Hippocampal formation (tissue), 2 donors: ENCODE results near the gene NDC80.
"Not testable (repeated sequence)": the region's sequence is repeated elsewhere in the genome, so short reads cannot be mapped to it uniquely, and the experiment has no call there.

Experiments
- DNase-seq, 2 donors: peaks; one replicate each; lab custom pipeline; 2025; lab: John Stamatoyannopoulos, UW

The NDC80 gene

GRCh38 chr18:2571200-2572170 is at the start of gene NDC80, which contains the start of gene METTL4:
Gene NDC80, plus strand, starts transcription at chr18:2571557. Its CDS starts 1,429 bp downstream, at chr18:2572986.
Gene METTL4, minus strand, starts transcription at chr18:2571505. Its CDS starts 4,289 bp downstream, at chr18:2567216.
- peak; percentile 71 to 75 for DNase-seq

- DNase-seq, result no peak
Measured at GRCh38 chr18:2522112-2522511, 49.2 kb upstream of the NDC80 start.

- DNase-seq, result not testable (repeated sequence)
Measured at GRCh38 chr18:2524794-2525198, 46.6 kb upstream of the NDC80 start.

- no peak for DNase-seq
Measured at GRCh38 chr18:2526329-2526728, 45.0 kb upstream of the NDC80 start.

- no peak for DNase-seq
Measured at GRCh38 chr18:2529154-2529553, 42.2 kb upstream of the NDC80 start.

- DNase-seq, result no peak
Measured at GRCh38 chr18:2531751-2532150, 39.6 kb upstream of the NDC80 start.

- DNase-seq, result no peak
Measured at GRCh38 chr18:2532797-2533196, 38.6 kb upstream of the NDC80 start.

GRCh38 chr18:2534906-2535305 is 36.5 kb upstream of the NDC80 start:
- no peak for DNase-seq

- no peak for DNase-seq
Measured at GRCh38 chr18:2535419-2535910, 35.9 kb upstream of the NDC80 start.

GRCh38 chr18:2536063-2536462 is 35.3 kb upstream of the NDC80 start:
- no peak for DNase-seq

GRCh38 chr18:2536493-2536892 is 34.9 kb upstream of the NDC80 start:
- DNase-seq, result no peak

- DNase-seq, result no peak
Measured at GRCh38 chr18:2537296-2537695, 34.1 kb upstream of the NDC80 start.

- DNase-seq, result peak in 1 of 2 donors; percentile 22
Measured at GRCh38 chr18:2538236-2538635, 33.1 kb upstream of the NDC80 start.

- no peak for DNase-seq
Measured at GRCh38 chr18:2538844-2539243, 32.5 kb upstream of the NDC80 start.

- DNase-seq, result no peak
Measured at GRCh38 chr18:2540575-2540974, 30.8 kb upstream of the NDC80 start.

GRCh38 chr18:2541925-2542563 is 29.3 kb upstream of the NDC80 start:
- peak in 1 of 2 donors; percentile 73 for DNase-seq

- no peak for DNase-seq
Measured at GRCh38 chr18:2545155-2545554, 26.2 kb upstream of the NDC80 start.

GRCh38 chr18:2547477-2548087 is 23.8 kb upstream of the NDC80 start:
- peak in 1 of 2 donors; percentile 76 for DNase-seq

GRCh38 chr18:2549462-2549861 is 21.9 kb upstream of the NDC80 start:
- no peak for DNase-seq

- no peak for DNase-seq
Measured at GRCh38 chr18:2551425-2551824, 19.9 kb upstream of the NDC80 start.

GRCh38 chr18:2554696-2555095 is 16.7 kb upstream of the NDC80 start:
- DNase-seq, result no peak

GRCh38 chr18:2555895-2556294 is 15.5 kb upstream of the NDC80 start:
- no peak for DNase-seq
